GM19372 (cell line): ENCODE data around the gene MRPS27.
A peak's percentile ranks its signal among the peaks of the same experiment; 100 is the strongest.

Experiments
- ATAC-seq: cut with Tn5 transposase; IDR thresholded peaks from one replicate; pipeline ENCODE4 v1.9.1; 2021; ENCODE audit warnings: mild to moderate bottlenecking, low read depth, moderate library complexity; ENCODE audit not compliant: unreplicated experiment

The MRPS27 gene

DNA sequence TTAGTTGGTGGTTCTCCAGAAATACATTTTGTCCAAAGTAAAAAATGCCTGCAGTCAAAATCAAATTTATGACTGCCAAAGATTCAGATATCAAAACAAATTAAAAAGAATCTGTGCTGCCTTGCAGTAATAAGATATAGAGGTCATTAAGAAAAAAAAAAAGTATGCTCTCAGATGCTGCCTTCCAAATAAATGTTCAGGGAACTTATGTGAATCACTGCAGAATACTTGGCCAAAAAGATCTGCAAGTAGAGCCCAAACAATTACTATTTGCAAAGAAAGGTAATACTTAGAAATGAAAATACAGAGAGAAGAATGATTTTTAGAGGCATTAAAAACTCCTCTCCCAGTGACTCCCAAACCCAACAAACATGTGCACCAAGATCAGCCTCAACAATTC, 52.4 kb downstream of the MRPS27 start:
- no peak for ATAC-seq

DNA sequence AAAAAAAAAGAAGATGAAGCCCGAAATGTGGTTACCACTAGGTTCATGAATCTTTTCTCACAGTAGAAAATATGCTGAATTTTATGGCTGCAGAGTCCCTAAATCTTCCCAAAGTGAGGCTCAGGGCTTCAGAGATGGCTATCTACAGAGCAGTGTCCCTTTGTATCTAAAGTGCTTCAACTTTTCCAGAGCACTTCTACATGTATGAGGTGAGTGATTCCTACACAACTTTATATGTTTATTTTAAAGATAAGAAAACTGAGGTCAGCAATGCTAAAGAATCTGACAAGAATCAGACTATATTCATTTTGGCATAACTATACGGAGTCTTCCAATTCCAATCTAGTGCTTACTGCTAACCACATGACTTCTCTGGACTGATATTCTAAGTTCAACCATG, 53.2 kb downstream of the MRPS27 start:
- no peak for ATAC-seq

DNA sequence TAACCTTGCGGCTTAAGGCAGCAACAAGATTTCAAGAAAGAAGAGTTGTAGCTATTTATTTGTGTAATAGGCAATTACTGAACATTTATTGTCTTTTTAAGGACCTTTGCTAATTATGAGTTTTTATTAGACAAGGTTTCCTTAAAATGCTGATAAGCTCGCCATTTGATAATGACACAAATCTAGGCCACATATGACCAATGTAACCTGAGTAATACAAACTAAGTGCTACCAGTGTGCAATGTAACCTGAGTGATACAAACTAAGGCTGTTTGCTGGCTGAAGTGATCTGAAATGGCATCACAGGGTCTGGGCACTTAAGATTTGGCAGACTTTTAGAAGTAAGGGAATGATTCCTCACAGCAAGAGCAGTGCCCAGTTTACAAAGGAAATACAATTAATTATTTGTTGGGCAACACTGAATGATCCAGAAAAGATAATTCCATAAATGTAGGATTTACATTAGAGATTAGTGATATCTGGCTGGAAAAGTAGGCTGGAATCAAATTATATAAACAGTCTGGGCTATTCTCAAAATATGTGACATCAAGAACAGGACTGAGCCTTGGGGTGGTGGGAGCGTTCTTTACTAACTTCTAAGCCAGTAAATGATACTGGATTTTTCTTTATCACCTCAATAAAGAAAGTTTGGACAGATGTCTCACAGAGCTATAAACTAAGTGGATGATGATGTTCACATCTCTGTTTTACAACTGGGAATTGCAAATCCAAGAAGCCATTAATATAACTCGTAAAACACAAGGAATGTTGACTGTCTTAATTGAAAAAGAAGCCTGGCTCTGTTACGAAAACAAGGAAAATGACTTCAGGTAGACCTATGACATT, 54.8 kb downstream of the MRPS27 start:
- no peak for ATAC-seq

DNA sequence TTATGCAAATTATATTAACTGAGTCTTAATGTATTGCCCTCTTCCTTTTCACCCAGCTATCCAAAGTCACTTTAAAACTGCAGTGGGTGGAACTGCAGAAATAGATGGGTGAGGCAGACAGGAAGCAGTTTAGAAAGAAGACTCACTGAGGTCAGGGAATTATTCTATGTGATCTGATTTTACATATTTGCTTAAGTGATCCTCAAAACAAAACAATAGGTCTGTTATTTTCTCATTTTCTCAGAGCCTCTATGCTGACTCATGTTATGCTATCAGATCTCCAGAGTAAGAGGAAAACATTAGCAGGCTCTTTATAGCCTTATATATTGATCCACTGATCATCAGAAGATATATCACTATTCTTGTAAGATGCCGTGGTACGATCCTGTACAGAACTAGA, 63.5 kb downstream of the MRPS27 start:
- ATAC-seq: no peak

DNA sequence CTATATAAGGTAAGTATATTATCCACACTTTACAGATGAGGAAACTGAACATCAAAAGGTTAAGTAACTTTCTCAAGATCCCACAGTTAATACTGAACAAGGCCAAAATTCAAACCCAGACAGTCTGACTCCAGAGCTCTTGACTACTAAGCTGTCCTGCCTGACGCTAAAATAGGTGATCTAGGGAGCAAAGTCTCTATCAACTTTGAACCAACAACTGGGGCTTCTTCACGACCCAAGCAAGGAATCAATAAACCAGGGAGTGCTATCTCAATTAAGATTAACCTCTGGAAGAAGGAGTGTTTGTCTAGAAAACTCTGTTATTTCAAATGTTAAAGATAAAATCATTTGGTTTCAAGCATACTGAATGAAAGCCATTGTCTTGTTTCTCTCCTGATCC, 64.4 kb downstream of the MRPS27 start:
- ATAC-seq: no peak

DNA sequence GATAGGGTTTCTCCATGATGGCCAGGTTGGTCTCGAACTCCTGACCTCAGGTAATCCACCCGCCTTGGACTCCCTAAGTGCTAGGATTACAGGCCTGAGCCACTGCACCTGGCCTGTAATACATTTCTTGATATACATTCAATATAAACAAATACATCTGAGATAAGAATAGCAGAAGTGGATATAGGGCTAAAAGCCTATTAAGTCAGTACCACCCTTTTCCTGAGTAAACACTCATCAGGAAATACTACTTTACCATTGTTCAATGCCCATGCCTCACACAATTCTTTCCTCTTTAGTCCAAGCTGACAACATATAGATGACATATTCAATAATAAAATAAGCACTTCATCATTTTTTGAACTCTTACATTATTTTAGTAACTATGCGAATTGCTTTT, 64.8 kb downstream of the MRPS27 start:
- ATAC-seq: no peak

DNA sequence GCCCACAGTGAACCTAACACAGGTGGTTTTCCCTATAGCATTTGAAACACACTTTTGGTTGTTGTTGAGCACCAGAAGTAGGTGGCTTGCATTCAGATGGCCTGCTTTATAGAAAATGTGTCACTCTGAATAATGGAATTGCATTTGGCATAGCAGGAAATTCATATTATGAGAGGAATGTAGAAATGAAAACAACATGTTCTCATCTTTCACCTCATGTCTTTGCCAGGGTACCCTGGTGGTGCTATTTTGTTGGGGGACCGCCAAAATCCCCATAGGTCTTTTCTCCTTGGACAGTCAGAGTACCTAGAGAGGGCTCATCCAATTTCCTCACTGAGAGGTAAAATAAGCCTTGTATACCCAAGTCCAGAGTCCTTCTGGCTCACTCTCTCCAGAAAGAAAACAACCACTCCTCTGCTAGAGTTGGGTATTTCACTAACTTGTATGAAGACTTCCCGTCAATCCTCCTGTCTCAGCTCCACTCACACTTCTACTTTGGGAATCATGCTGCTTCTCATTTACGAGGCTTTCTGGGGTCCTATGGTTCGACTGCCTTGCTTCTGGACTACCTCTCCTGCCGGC, 67.4 kb downstream of the MRPS27 start:
- no peak for ATAC-seq

DNA sequence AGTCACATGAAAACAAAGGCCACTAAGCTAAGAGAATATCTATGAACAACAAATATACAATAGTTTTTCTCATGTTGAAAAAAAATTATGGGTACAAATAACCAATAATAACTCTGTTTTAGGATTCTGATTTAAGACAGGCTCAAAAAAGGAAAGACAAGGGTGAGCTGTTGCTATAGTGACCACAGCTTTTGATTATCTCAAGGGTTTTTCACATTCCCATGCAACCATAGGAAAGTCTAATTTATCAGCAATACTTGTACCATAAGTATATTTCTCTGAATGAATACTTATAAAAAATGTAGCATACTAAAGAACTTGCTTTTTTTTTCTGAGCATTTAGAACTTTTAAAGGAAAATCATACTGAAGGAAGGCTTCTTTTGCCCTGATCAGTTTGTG, 68.0 kb downstream of the MRPS27 start:
- no peak for ATAC-seq

DNA sequence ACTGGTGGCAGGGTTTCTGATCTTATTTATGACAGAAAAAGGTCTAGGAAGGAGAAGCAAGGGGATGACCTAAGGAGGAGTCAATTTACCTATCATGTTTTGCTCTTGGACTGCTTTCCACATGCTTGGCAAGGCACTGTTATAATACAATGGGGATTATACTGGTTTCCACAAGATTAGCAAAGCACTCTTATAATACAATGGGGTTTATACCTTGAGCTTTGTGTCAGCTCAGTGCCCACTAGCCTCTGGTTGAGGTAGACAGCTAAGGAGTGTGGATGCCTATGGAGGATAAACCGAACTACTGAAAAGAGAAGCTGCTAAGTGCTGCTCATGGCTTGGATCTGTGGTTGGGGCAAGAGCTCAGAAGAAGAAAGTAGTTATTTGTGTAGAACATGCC, 68.7 kb downstream of the MRPS27 start:
- no peak for ATAC-seq

DNA sequence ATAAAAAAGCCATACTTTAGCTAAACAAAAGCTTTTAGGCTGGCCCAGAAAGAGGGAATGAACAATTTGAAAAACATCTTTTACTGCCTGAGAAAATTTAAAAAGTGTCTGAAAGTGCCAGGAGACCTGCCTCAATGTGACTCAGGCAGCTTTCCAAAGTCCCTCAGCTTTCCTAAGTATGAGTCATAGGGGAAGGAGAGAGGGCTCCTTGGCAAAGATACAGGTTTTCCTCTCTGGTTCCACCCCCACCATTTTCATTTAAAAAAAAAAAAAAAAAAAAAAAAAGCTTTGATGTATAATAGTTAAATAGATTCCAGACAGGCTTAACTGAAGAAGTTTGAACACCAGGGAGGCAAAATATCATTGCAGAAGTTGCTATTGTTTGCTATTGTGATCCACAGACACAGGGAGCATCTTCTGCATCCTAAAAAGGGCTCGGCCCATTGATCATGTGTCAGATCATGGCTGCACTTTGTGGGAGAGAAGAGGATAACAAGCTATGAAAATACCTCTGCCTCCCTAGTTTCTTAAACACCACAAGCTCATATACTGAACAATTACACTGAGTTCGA, 71.5 kb downstream of the MRPS27 start:
- ATAC-seq: no peak

DNA sequence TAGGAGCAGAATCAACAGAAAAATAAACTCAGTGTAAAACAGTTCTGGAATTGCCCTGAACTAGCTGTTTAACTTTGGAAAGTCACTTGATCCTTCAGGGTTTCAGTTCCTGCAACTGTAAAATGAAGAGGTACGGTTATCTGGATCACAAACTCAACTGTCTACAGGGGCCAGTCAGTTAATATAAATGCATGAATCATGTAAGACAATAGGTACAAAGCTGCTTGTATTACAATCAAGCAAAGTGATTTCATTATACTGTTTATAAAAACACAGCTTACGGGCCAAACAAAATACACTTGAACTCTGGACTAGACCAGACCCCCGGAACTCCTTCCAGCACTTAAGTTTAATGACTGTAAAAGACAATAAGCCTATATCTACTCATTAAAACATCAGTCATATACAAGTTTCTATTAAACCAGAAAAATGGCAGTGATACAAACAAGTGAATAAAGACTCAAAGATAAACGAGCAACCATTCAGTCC, 73.0 kb downstream of the MRPS27 start:
- ATAC-seq: no peak

DNA sequence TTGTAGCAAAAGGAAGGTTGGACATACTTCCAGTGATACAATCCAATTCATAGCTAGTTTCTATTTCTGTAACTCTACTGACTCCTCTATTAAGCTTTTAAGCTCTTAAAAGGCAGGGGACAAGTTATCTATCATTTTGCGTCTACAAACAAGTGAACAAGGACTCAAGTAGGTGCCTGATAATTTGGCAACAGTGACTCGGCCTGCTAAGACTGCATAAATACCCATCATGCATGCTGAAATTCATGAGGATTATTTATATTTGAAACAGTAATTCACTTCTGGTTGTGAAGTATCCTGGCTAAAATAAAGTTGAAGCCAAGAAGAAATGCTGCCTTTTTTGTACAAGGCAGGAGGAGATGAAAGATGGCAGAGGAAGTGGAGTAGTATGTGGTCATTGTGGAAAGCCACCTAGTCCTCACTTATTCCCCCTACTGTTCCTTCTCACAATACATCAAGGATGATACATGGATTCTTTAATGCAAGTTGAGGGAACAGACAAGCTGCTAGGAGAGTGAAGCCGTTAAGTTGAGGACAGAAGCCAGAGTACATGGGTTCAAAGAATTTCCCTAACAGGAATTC, 74.0 kb downstream of the MRPS27 start:
- no peak for ATAC-seq

DNA sequence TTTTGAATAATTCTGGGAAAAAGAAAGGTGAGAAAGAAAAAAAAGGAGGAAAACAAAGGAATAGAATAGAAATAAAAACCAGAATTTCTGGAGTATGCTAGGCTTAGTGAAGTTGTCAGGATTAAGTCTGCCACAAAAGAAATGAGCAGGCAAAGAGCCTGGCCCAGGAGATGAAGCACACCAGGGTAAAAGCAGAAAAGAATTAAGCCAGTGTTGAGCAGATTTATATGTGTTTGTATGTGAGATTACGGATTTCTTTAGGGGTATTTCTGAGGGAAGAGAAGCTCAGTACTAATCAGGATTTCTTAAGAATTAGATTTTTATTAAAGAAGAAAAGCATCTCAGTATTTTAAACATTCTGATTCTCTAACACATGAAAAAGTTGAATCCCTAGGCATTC, 74.5 kb downstream of the MRPS27 start:
- ATAC-seq: no peak

DNA sequence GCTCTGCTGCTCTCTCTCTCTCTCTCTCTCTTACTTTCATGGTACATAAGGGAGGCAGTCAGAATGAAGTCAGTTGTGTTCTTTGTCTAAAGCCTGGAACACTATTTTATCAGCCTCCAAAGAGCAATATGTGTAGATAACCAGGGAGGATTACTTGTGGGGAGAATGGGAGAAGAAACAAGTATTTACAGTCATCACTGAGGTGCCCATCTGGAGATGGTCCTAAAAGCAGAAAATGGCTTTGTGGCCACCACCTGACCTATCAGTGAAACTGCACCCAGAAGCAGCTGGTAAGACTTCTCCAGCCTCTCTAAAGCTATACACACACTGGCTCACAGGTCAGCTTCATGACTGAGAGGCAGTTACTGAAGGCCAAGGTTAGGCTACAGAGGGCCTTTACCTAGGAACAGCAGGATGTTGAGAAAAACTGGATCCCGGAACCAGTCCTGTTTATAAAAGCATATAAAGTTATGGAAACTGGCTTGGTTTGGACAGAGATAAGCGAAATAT, 75.1 kb downstream of the MRPS27 start:
- ATAC-seq: peak; percentile 85

DNA sequence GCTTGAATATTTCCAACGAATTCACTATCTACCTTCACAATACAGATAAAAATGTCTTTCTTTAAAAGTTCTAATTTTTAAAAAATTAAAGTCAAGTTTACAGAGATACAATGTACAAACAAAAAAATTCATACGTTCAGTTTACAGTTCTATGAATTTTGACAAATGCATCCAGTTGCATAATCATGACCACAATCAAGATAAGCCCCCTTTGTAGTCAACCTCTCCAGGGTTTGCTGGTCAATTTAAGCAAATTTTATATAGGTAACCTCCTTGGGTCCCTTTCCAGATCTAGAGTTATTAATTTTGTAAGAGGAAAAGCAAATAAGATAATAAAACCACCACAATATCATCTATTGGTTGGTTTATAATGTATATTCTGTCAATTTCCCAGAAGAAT, 76.3 kb downstream of the MRPS27 start:
- no peak for ATAC-seq

DNA sequence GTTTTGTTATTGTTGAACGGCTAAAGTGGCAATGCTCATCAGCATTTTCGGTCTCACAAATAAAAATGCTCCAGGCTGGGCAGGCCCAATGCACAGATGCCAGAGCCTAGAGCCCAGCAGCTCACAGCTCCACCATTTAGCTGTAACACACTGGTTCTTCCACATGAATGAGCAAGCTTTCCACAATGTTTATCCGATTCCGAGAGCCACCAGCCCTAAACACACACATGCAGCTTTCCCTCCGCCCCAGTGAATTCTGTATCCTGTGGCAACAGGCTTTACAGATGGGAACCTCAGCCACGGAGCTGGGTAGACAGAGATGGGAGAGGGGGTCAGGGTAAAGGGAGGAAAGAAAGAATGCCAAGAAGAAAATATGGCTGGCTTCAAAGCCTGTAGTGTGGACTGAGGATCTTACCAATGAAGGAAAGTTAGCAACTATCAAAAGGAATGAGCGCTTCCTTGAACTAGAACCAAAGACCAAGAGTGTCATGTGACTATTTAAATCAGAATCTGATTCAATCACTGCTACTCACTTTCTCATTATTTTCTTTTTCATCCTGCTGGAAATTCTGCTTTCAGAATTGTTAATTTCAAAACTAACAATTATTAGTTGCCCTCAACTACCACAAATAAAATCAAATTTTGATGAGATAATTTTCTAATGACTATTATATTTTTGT, 77.1 kb downstream of the MRPS27 start:
- ATAC-seq: no peak

DNA sequence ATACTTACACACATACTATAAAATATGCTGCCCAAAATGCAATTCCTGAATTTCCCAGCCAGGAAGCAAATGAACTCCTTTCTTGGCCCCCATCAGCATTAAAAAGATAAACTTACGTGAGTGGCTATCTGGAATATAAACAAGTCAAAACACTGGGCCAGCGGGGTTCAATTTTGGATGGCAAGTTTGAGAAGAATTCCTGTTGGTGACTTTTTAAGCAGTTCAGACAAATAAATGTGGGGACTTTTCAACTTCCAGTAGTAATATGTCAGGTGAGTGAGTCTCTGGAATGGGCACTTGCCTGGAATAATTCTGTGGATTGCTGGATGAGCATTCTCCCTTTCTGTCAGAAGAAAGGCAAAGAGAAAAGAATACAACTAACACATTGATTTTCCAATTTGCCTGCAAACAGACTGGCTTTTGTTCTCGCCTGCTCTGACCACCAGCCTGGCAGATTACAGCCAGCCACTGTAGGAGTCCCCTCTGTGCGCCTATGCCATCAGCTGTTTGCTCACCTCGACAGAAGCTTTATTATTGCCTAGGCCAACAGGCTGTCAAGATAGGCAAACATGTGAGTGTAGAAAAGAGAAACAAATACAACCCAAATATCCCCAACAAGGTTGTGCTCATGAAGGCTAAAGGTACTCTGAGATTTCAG, 78.6 kb downstream of the MRPS27 start:
- no peak for ATAC-seq

DNA sequence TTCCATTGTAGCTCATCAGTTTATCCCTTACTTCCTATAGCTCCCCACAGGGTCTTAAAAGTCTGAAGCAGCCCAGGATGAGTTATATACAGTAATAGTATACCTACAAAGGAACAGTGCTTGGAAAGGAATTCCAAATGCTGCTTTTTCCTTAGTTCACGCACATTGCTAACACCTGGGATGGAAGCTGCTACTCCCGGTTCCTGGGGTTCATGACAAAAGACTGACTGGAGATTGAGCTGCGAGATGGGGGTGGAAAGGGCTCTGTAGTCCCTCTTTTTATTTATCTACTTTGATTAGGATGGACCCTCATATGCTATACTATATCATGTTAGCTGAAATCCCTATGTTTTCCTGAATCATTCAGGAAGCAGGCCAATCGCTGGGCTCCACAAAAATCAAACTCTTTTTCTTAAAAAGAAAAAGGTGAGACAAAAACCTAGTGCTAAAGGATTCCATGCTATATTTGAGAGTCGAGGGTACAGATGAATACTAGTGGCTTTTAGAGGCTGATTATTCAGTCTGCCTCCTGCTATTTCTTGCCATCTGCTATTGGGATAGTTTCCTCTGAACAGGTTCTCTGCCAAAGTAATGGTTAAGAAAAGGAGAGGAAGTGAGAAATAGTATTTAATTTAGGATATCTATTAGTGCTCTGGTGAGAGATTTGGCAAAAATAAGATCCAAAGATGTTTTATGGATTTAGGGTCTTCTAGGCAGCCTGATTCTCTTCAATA, 81.2 kb downstream of the MRPS27 start:
- no peak for ATAC-seq

DNA sequence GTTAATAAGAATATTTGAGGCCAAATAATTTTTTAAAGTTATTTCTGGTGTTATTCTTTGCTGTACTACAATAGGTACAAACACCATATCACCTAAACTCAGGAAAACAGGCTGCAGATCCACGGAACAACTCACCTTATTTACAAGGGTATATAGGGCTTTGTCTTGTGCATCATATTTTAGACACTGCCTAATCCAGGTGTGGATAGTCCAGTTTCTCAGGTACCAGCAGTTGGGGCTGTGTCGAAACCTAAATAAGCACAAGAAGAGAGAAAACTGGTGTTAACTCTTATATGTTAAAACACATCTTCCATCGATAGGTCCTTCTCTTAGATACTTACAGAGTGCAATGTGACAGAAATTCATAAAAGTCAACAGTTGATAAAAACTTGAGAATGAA, 82.2 kb downstream of the MRPS27 start:
- no peak for ATAC-seq

DNA sequence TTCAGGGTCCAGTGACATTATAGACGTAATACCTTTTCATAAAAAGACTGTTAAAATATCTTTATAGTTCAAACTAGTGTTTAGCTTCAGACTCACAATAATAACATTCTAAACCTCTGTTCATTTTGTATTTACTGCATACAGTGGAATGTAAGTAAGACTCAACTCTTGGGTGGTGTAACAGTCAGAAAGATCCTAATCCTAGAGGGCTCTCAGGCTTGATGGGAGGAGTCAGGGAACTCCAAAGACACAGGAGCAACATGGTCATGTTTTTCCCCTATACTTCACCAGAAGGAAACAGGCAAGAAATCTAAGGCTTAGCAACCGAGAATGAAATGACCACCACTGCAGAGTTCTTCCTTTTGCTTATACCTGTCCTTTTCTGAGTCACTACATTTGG, 82.6 kb downstream of the MRPS27 start:
- no peak for ATAC-seq
